ENCODE measurements around the gene TMEM150C.

GRCh38 chr4:82434949-82435348 is 126.8 kb downstream of the TMEM150C start:
- no peak for TF ChIP-seq POLR2AphosphoS5 (IDR thresholded peaks at IDR 0.05; ENCODE audit: low read depth, low read length)
- TF ChIP-seq CTCF (IDR thresholded peaks at IDR 0.05) = no peak
- TF ChIP-seq SIN3A (IDR thresholded peaks at IDR 0.05; ENCODE audit: borderline replicate concordance, insufficient read depth, low read depth, low read length) = no peak
- TF ChIP-seq, protein P1, sequence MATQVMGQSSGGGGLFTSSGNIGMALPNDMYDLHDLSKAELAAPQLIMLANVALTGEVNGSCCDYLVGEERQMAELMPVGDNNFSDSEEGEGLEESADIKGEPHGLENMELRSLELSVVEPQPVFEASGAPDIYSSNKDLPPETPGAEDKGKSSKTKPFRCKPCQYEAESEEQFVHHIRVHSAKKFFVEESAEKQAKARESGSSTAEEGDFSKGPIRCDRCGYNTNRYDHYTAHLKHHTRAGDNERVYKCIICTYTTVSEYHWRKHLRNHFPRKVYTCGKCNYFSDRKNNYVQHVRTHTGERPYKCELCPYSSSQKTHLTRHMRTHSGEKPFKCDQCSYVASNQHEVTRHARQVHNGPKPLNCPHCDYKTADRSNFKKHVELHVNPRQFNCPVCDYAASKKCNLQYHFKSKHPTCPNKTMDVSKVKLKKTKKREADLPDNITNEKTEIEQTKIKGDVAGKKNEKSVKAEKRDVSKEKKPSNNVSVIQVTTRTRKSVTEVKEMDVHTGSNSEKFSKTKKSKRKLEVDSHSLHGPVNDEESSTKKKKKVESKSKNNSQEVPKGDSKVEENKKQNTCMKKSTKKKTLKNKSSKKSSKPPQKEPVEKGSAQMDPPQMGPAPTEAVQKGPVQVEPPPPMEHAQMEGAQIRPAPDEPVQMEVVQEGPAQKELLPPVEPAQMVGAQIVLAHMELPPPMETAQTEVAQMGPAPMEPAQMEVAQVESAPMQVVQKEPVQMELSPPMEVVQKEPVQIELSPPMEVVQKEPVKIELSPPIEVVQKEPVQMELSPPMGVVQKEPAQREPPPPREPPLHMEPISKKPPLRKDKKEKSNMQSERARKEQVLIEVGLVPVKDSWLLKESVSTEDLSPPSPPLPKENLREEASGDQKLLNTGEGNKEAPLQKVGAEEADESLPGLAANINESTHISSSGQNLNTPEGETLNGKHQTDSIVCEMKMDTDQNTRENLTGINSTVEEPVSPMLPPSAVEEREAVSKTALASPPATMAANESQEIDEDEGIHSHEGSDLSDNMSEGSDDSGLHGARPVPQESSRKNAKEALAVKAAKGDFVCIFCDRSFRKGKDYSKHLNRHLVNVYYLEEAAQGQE (IDR thresholded peaks at IDR 0.05; ENCODE audit: insufficient read depth in 1 of 2, low read depth in 2 of 2, low read length in 1 of 2) = no peak
